Measurements from ENCODE around the gene ZNF367. TPM values are rescaled to one million over a fixed set of nuclear protein-coding genes. Genes with fewer than 3 reads are reported as not detected.

Gene ZNF367
- total and polyA plus RNA-seq, 4 donors: 1.0 to 3.3 (median 2.1) TPM

GRCh38 chr9:96344458-96345180 is 73.6 kb downstream of the ZNF367 start:
- Histone ChIP-seq H3K4me1 (ENCODE audit: control insufficient read depth in 5 of 5, insufficient read depth in 5 of 5, low read length in 5 of 5) (peaks cover 0 to 22% (median 5%) of the 10 kb centered on the region in 5 donors), H3K27me3 (ENCODE audit: control insufficient read depth in 3 of 3, insufficient read depth in 3 of 3, low read length in 2 of 3) (no peaks in the 10 kb centered on the region), H3K9me3 (ENCODE audit: control insufficient read depth in 4 of 4, insufficient read depth in 3 of 4, low read length in 3 of 4) (peaks cover 0 to 5% (median 0%) of the 10 kb centered on the region in 4 donors), H3K27ac (ENCODE audit: low read depth in 1 of 2, low read length in 1 of 2) (no peak overlapping the region), H3K9ac (ENCODE audit: insufficient read depth in 1 of 2, low read length in 2 of 2) (no peak overlapping the region), H3K36me3 (ENCODE audit: control insufficient read depth in 4 of 4, insufficient read depth in 4 of 4, low read length in 4 of 4) (peaks cover 4 to 10% (median 7%) of the 10 kb centered on the region in 4 donors), H3K4me3 (no peak overlapping the region)
- WGBS, 2 donors: 57 to 66% methylated on average over 6 of the region's 6 CpGs
- ATAC-seq (ENCODE audit: insufficient read depth, low FRiP score) (no peak), DNase-seq (peak in 2 of 3 donors; percentile 68 to 75)
- no peak for TF ChIP-seq CTCF (IDR thresholded peaks at IDR 0.05; ENCODE audit: control extremely low read depth, extremely low read depth)

DNA sequence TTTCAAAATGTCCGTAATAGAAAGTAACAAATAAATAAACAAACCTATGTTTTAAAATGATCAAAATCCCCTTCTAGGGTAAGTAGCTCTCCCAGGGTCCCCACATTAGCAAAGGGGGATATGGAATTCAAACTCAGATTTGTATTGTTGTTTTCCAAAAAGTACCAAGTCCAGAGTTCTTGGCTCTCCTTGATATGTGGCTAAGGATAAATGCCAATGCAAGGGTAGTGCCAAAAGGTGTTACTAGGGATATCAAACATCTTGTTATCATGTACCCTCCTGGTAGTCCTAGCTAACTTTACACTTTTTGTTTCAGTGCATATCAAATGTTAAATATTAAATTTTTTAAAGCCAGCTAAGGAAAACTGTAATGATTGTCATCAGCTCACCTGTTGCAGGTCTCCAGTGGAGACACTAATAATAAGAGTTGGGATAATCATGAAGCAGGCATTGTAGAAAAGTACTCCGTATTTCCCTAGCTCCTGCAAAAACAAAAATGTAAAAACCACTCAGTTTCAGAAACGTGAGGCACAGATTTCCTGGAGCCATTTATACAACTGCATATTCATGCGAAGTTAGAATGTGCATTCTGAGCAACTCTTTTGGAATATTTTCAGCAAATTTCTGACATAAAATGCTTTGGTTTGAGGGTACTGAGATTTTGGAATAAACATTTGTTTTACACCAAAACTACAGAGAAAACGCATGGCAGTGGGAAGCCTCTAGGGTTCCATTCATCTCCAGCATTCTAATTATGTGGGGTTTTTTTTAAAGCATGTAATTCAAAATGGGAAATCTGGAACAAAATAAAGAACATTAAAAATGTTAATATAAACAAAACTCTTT is 74.4 kb downstream of the ZNF367 start:
- no peak for TF ChIP-seq CTCF (IDR thresholded peaks at IDR 0.05; ENCODE audit: control extremely low read depth, extremely low read depth)
- ATAC-seq (ENCODE audit: insufficient read depth, low FRiP score) (no peak), DNase-seq (peak; percentile 18 to 86 (median 80))
- no peak overlapping the region for H3K27ac ChIP-seq (ENCODE audit: low read depth in 1 of 2, low read length in 1 of 2)
- H3K4me3 ChIP-seq: no peak overlapping the region
- H3K36me3 ChIP-seq (ENCODE audit: control insufficient read depth in 4 of 4, insufficient read depth in 4 of 4, low read length in 4 of 4): peaks cover 4 to 10% (median 7%) of the 10 kb centered on the region in 4 donors
- H3K4me1 ChIP-seq (ENCODE audit: control insufficient read depth in 5 of 5, insufficient read depth in 5 of 5, low read length in 5 of 5): peaks cover 0 to 22% (median 5%) of the 10 kb centered on the region in 5 donors
- 79 to 86% methylated on average over 5 of the region's 5 CpGs for WGBS, 2 donors
- no peak overlapping the region for H3K9ac ChIP-seq (ENCODE audit: insufficient read depth in 1 of 2, low read length in 2 of 2)
- H3K27me3 ChIP-seq (ENCODE audit: control insufficient read depth in 3 of 3, insufficient read depth in 3 of 3, low read length in 2 of 3): no peaks in the 10 kb centered on the region
- peaks cover 0 to 5% (median 0%) of the 10 kb centered on the region in 4 donors for H3K9me3 ChIP-seq (ENCODE audit: control insufficient read depth in 4 of 4, insufficient read depth in 3 of 4, low read length in 3 of 4)

- Histone ChIP-seq H3K4me1 (ENCODE audit: control insufficient read depth in 5 of 5, insufficient read depth in 5 of 5, low read length in 5 of 5) (peaks cover 0 to 22% (median 5%) of the 10 kb centered on the region in 5 donors), H3K36me3 (ENCODE audit: control insufficient read depth in 4 of 4, insufficient read depth in 4 of 4, low read length in 4 of 4) (peaks cover 0 to 10% (median 2%) of the 10 kb centered on the region in 4 donors), H3K4me3 (no peak overlapping the region), H3K27ac (ENCODE audit: low read depth in 1 of 2, low read length in 1 of 2) (peak overlapping the region in 1 of 2 donors; percentile 6), H3K27me3 (ENCODE audit: control insufficient read depth in 3 of 3, insufficient read depth in 3 of 3, low read length in 2 of 3) (no peaks in the 10 kb centered on the region), H3K9ac (ENCODE audit: insufficient read depth in 1 of 2, low read length in 2 of 2) (no peak overlapping the region), H3K9me3 (ENCODE audit: control insufficient read depth in 4 of 4, insufficient read depth in 3 of 4, low read length in 3 of 4) (no peaks in the 10 kb centered on the region)
- no peak for ATAC-seq (ENCODE audit: insufficient read depth, low FRiP score)
- no peak for TF ChIP-seq CTCF (IDR thresholded peaks at IDR 0.05; ENCODE audit: control extremely low read depth, extremely low read depth)
- DNase-seq: peak; percentile 81 to 96 (median 95)
- 84 to 87% methylated on average over 20 of the region's 20 CpGs for WGBS, 2 donors
These were observed 75.5 kb downstream of the ZNF367 start for GRCh38 chr9:96342571-96343245.

All from lung (tissue), 12 donors.